ENCODE data around the gene MELTF.

Gene MELTF

DNA sequence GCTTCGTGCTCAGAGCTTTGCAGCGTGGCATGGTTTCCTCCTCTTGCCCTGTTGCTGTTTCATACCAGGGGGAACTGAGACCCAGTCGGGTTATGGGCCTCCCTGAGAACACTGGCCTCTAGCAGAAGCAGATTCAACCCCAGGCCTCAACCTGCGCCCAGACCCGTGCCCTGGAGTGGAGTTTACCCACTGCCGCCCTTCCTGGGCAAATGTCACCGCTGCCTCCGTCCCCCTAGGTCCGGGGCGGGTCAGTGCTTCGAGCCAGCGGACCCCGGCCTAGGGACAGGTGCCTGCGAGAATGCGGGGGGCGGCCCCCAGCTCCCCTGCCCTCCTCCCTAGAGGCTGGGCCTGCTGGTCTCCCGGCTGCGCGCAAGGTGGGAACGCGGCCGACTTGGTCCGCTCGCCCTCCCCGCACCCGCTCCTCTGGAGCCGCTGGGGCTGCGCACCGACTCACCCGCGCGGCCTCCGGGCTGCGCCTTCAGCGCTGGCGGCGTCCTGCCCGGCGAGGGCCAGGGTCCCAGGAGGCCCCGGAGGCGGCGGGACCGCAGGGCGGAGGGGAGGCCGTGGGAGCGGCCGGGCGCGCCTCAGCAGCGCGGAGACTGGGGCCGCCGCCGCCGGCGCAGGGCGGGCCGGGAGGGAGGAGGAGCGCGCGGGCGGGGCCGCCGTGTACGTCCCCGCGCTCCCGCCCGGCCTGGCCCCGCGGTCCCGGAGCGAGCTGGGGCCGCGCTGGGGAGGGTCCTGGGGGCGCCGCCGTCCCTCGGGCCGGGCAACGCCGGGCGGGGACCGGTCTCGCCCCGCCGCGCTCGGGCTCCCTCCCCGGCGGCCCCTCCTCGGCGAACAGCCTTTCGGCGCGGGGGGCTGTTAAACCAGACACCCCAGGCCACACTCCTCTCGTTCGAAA is 61.1 kb downstream of the MELTF start, which contains the start of gene PIGZ:
PIGZ (minus strand) TSS at position 601 of the 901 bp plus-strand sequence. CDS start 16,802 bp downstream, outside the sequence.
- H3K4me3 ChIP-seq (replicated peaks in 1 of 2; ENCODE audit: low read depth in 2 of 2, low read length in 2 of 2), result peak within 1 kb of the TSS; percentile 58 to 63
- TF ChIP-seq, protein P1, sequence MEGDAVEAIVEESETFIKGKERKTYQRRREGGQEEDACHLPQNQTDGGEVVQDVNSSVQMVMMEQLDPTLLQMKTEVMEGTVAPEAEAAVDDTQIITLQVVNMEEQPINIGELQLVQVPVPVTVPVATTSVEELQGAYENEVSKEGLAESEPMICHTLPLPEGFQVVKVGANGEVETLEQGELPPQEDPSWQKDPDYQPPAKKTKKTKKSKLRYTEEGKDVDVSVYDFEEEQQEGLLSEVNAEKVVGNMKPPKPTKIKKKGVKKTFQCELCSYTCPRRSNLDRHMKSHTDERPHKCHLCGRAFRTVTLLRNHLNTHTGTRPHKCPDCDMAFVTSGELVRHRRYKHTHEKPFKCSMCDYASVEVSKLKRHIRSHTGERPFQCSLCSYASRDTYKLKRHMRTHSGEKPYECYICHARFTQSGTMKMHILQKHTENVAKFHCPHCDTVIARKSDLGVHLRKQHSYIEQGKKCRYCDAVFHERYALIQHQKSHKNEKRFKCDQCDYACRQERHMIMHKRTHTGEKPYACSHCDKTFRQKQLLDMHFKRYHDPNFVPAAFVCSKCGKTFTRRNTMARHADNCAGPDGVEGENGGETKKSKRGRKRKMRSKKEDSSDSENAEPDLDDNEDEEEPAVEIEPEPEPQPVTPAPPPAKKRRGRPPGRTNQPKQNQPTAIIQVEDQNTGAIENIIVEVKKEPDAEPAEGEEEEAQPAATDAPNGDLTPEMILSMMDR (IDR thresholded peaks at IDR 0.05; ENCODE audit: low read depth, low read length), result no peak
- peak; percentile 27 to 51 for DNase-seq (ENCODE audit: low read depth in 2 of 2)

DNA sequence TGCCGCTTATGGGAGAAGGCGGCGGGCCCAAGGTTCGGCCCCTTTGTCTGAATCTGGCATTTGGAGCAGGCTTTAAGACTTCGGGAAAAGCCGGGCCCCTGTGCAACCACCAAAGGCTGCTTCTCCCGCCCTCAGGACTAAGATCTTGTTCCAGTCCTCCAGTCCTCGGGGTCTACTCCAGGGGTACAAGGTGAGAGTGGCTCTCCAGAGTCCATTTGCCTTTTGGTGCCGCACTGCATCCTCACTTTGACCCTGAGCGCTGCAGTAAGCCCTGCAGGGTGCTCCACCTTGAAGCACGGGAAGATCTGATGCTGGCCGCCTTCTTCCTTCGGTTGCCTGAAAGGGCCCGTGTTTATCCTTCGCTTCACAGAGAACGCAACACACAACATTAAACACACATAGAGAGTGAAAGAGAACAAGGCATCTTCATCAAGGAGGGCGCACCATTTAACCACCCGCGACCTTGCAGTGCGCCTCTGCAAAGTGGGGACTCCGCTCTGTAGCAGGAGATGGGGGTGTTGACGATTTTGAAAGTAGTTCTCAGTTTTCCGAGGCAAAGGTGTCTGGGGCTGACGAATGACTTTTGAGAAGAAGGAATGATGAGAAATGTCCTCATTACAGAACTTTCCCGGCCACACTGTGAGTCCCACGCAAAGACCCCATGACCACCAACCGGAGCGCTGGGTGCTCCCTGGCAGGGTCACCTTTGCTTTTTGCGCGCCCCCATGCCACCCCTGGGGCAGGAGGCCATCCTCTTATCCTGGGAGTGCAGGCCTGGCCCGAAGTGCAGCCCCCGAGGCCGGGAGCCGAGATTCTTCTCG is 62.0 kb downstream of the MELTF start:
- TF ChIP-seq, protein P1 (IDR thresholded peaks at IDR 0.05; ENCODE audit: low read depth, low read length), result no peak
- H3K4me3 ChIP-seq (replicated peaks in 1 of 2; ENCODE audit: low read depth in 2 of 2, low read length in 2 of 2), result peak overlapping the region; percentile 58 to 63
- DNase-seq (ENCODE audit: low read depth in 2 of 2), result no peak

DNA sequence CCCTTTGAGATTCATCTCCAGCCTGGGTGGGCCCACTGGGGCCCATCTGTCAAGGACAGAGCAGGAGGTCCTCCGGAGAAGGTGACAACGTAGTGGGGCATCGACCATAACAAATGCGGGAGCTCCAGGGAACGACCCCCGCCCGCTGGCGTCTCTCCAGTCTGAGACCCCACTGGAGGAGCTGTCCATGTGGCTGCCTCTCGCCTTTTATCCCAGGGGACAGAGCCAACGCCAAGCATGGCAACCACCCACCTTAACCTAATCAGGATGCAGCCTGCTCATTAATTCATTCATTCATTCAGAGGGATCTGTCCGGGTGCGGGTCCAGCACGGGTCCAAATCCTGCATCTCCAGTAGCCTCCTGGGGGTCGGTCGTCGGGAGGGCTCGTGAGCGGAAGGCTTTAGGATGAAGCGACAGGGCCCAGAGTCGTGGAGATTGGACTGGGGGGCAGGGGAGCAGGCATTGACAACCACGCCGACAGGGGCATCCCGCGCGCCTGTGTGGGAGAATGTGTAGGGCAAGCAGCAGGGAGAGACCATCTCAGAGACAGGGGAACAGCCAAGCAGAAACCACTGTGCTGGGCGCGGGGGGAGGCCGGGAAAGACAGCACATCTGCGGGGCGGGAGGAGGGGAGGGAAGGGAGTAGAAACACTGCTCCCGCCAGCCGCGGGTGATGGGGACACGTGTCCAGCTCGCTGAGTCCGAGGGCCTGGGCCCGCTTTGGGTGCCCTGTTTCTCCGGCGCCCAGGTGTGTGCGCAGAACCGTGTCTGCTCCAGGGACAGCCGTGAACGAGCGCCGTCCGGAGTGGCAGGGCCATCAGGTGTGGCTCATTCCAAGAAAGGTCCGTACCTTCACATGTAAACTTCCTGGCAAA is 62.9 kb downstream of the MELTF start:
- TF ChIP-seq, protein P1 (IDR thresholded peaks at IDR 0.05; ENCODE audit: low read depth, low read length), result no peak
- no peak overlapping the region for H3K4me3 ChIP-seq (replicated peaks in 1 of 2; ENCODE audit: low read depth in 2 of 2, low read length in 2 of 2)

GRCh38 chr3:196965804-196966173 is 63.8 kb downstream of the MELTF start:
- TF ChIP-seq, protein P1 (IDR thresholded peaks at IDR 0.05; ENCODE audit: low read depth, low read length), result no peak
- no peak overlapping the region for H3K4me3 ChIP-seq (replicated peaks in 1 of 2; ENCODE audit: low read depth in 2 of 2, low read length in 2 of 2)
- no peak for DNase-seq (ENCODE audit: low read depth in 2 of 2)

More for the DNA sequence above, 62.9 kb downstream of the MELTF start:
- no peak for DNase-seq (ENCODE audit: low read depth in 2 of 2)

- TF ChIP-seq, protein P1 (IDR thresholded peaks at IDR 0.05; ENCODE audit: low read depth, low read length), result no peak
- no peak for DNase-seq (ENCODE audit: low read depth in 2 of 2)
- H3K4me3 ChIP-seq (replicated peaks in 1 of 2; ENCODE audit: low read depth in 2 of 2, low read length in 2 of 2), result no peak overlapping the region
Measured at GRCh38 chr3:196965112-196965803, 64.4 kb downstream of the MELTF start.

- H3K4me3 ChIP-seq (replicated peaks in 1 of 2; ENCODE audit: low read depth in 2 of 2, low read length in 2 of 2), result no peak overlapping the region
- TF ChIP-seq, protein P1 (IDR thresholded peaks at IDR 0.05; ENCODE audit: low read depth, low read length), result no peak
- no peak for DNase-seq (ENCODE audit: low read depth in 2 of 2)
Measured at GRCh38 chr3:196963631-196963953, 66.0 kb downstream of the MELTF start.
